Lower leg skin (tissue), 3 donors: Measurements from ENCODE around the gene TM4SF1.

Experiments
- CTCF ChIP-seq, 3 donors: fragments of 450-650 bp; IDR thresholded peaks; one replicate each; pipeline ENCODE4 v1.5.1; 2016; ENCODE audit warnings: antibody characterized with exemption in 3 of 3, mild to moderate bottlenecking in 3 of 3, moderate library complexity in 2 of 3
- POLR2A ChIP-seq, 2 donors: fragments of 450-650 bp; IDR thresholded peaks; one replicate each; pipeline ENCODE4 v1.6.1; 2016 to 2017; ENCODE audit warnings: antibody characterized with exemption in 2 of 2, mild to moderate bottlenecking in 1 of 2, moderate library complexity in 1 of 2

- TF ChIP-seq CTCF (IDR thresholded peaks at IDR 0.05) (no peak), POLR2A (IDR thresholded peaks at IDR 0.05) (no peak)
Observed at GRCh38 chr3:149386299-149386606, 8.8 kb upstream of the TM4SF1 start.
